SKM-1 treated with dmso at 0.1 percent for 144 hours (cell line): ENCODE data around the gene CNRIP1.
"Not testable (repeated sequence)": the region's sequence is repeated elsewhere in the genome, so short reads cannot be mapped to it uniquely, and the experiment has no call there.

Experiments used
- DNase-seq: peaks from one replicate; lab custom pipeline; 2025; ENCODE audit not compliant: unreplicated experiment; lab: John Stamatoyannopoulos, UW

The CNRIP1 gene

GRCh38 chr2:68341062-68341329 lies 21.2 kb upstream of the CNRIP1 start:
- DNase-seq = no peak

- no peak for DNase-seq
Measured at GRCh38 chr2:68340226-68341061, 20.7 kb upstream of the CNRIP1 start.

GRCh38 chr2:68336192-68336591 lies 16.4 kb upstream of the CNRIP1 start:
- DNase-seq = no peak

GRCh38 chr2:68333931-68334330 lies 14.2 kb upstream of the CNRIP1 start:
- no peak for DNase-seq

GRCh38 chr2:68333009-68333408 lies 13.3 kb upstream of the CNRIP1 start:
- no peak for DNase-seq

- DNase-seq = no peak
Measured at GRCh38 chr2:68330691-68331090, 10.9 kb upstream of the CNRIP1 start.

- no peak for DNase-seq
Measured at GRCh38 chr2:68328901-68329300, 9.2 kb upstream of the CNRIP1 start.

GRCh38 chr2:68325056-68325455 lies 5.3 kb upstream of the CNRIP1 start:
- DNase-seq = no peak

- no peak for DNase-seq
Measured at GRCh38 chr2:68320118-68320641, 431 bp upstream of the CNRIP1 start.

GRCh38 chr2:68318914-68319397 lies 793 bp downstream of the CNRIP1 start:
- no peak for DNase-seq

- DNase-seq = no peak
Measured at GRCh38 chr2:68317971-68318913, 1.5 kb downstream of the CNRIP1 start.

GRCh38 chr2:68316111-68316510 lies 3.6 kb downstream of the CNRIP1 start:
- no peak for DNase-seq

GRCh38 chr2:68311033-68311432 lies 8.7 kb downstream of the CNRIP1 start:
- no peak for DNase-seq

- DNase-seq = no peak
Measured at GRCh38 chr2:68309426-68309825, 10.3 kb downstream of the CNRIP1 start.

- DNase-seq = not testable (repeated sequence)
Measured at GRCh38 chr2:68303902-68304272, 15.9 kb downstream of the CNRIP1 start.

- DNase-seq = no peak
Measured at GRCh38 chr2:68303033-68303901, 16.5 kb downstream of the CNRIP1 start.

- DNase-seq = no peak
Measured at GRCh38 chr2:68302281-68302875, 17.4 kb downstream of the CNRIP1 start.

GRCh38 chr2:68295516-68295915 lies 24.2 kb downstream of the CNRIP1 start:
- DNase-seq = peak; percentile 28

GRCh38 chr2:68294913-68295312 lies 24.8 kb downstream of the CNRIP1 start:
- DNase-seq = no peak

- no peak for DNase-seq
Measured at GRCh38 chr2:68294187-68294586, 25.6 kb downstream of the CNRIP1 start.
